Activated B cell treated with CpG ODN at 0.5 μM for 24 hours (primary cell): Measurements from ENCODE around the gene SH3RF1. TPM values are rescaled to one million over a fixed set of nuclear protein-coding genes. Genes with fewer than 3 reads are reported as not detected.

Source experiments
- ATAC-seq: fragments of 200-7000 bp; cut with Tn5 transposase; one replicate; pipeline ENCODE4 v1.10.0; 2021; ENCODE audit warnings: low read depth, mild to moderate bottlenecking, moderate library complexity
- CTCF ChIA-PET: fragments of 350-600 bp; sonication (Branson Sonifier 250); formaldehyde crosslinking; loops from one replicate; lab custom pipeline; 2021; ENCODE audit warnings: antibody characterized with exemption; lab: Charles Lee
- POLR2A ChIA-PET: fragments of 350-600 bp; sonication (Branson Sonifier 250); formaldehyde crosslinking; loops from one replicate; lab custom pipeline; 2021; ENCODE audit warnings: antibody characterized with exemption; lab: Charles Lee
- DNase-seq: peaks from one replicate; pipeline ENCODE4 v3.0.0; 2022
- H3K27ac Mint-ChIP-seq: one replicate; pipeline ENCODE4 v1.8.0; 2020; ENCODE audit warnings: mixed read lengths
- H3K27me3 Mint-ChIP-seq: one replicate; pipeline ENCODE4 v1.8.0; 2021; ENCODE audit warnings: mixed read lengths
- H3K36me3 Mint-ChIP-seq: one replicate; pipeline ENCODE4 v1.8.0; 2021; ENCODE audit warnings: low read depth, mixed read lengths
- H3K4me1 Mint-ChIP-seq: one replicate; pipeline ENCODE4 v1.8.0; 2021; ENCODE audit warnings: mixed read lengths
- H3K4me3 Mint-ChIP-seq: one replicate; pipeline ENCODE4 v1.8.0; 2020; ENCODE audit warnings: mild to moderate bottlenecking, mixed read lengths
- H3K9me3 Mint-ChIP-seq: one replicate; pipeline ENCODE4 v1.8.0; 2020; ENCODE audit warnings: mixed read lengths
- CTCF ChIP-seq: fragments of 200-600 bp; IDR thresholded peaks from one replicate; pipeline ENCODE4 v1.8.0; 2022; ENCODE audit warnings: antibody characterized with exemption, mild to moderate bottlenecking
- intact Hi-C: fragments of 100-400 bp; cut with micrococcal nuclease; formaldehyde crosslinking; loops from one replicate; pipeline ENCODE4 v1.15.1; 2024
- total RNA-seq: library from RNA; stranded (reverse); gene quantifications from 2 replicates; pipeline ENCODE4 v1.2.3, GENCODE V29; 2022

The SH3RF1 gene
- total RNA-seq, 1 donor from 2014 or later: 7.1 TPM

- no peaks in the 10 kb centered on the region for H3K9me3 Mint-ChIP-seq
- H3K4me1 Mint-ChIP-seq: no peaks in the 10 kb centered on the region
- ChIA-PET POLR2A (no interaction called here), CTCF (interaction anchor here (0.6 kb wide), 1 partner anchor 98 kb away, joined by 3 read pairs; no protein-coding TSS in a partner anchor)
- intact Hi-C loops: no loop called here
- ATAC-seq (no peak), DNase-seq (no peak)
- peaks cover 23% of the 10 kb centered on the region for H3K36me3 Mint-ChIP-seq
- no peak overlapping the region for H3K4me3 Mint-ChIP-seq
- no peaks in the 10 kb centered on the region for H3K27me3 Mint-ChIP-seq
- H3K27ac Mint-ChIP-seq: no peak overlapping the region
- no peak for TF ChIP-seq CTCF
These were observed 141.9 kb downstream of the SH3RF1 start for GRCh38 chr4:169128902-169129301.

GRCh38 chr4:169127314-169127713, 143.4 kb downstream of the SH3RF1 start:
- ChIA-PET POLR2A (no interaction called here), CTCF (no interaction called here)
- intact Hi-C loops: no loop called here
- DNase-seq (no peak), ATAC-seq (no peak)
- Mint-ChIP-seq H3K36me3 (peaks cover 20% of the 10 kb centered on the region), H3K4me3 (no peak overlapping the region), H3K27ac (no peak overlapping the region), H3K27me3 (no peaks in the 10 kb centered on the region), H3K4me1 (no peaks in the 10 kb centered on the region), H3K9me3 (no peaks in the 10 kb centered on the region)
- no peak for TF ChIP-seq CTCF

- H3K36me3 Mint-ChIP-seq: peaks cover 18% of the 10 kb centered on the region
- intact Hi-C loops: no loop called here
- TF ChIP-seq CTCF: no peak
- CTCF ChIA-PET: no interaction called here
- no peak overlapping the region for H3K27ac Mint-ChIP-seq
- ATAC-seq (no peak), DNase-seq (no peak)
- H3K27me3 Mint-ChIP-seq: no peaks in the 10 kb centered on the region
- no peaks in the 10 kb centered on the region for H3K4me1 Mint-ChIP-seq
- no peak overlapping the region for H3K4me3 Mint-ChIP-seq
- POLR2A ChIA-PET: no interaction called here
- H3K9me3 Mint-ChIP-seq: no peaks in the 10 kb centered on the region
These were observed 146.1 kb downstream of the SH3RF1 start for GRCh38 chr4:169124661-169125060.

GRCh38 chr4:169122422-169122821, 148.3 kb downstream of the SH3RF1 start:
- no peak overlapping the region for H3K27ac Mint-ChIP-seq
- TF ChIP-seq CTCF: no peak
- ATAC-seq (no peak), DNase-seq (no peak)
- ChIA-PET CTCF (no interaction called here), POLR2A (no interaction called here)
- H3K4me1 Mint-ChIP-seq: no peaks in the 10 kb centered on the region
- H3K4me3 Mint-ChIP-seq: no peak overlapping the region
- intact Hi-C loops: no loop called here
- H3K27me3 Mint-ChIP-seq: no peaks in the 10 kb centered on the region
- H3K9me3 Mint-ChIP-seq: no peaks in the 10 kb centered on the region
- H3K36me3 Mint-ChIP-seq: peaks cover 14% of the 10 kb centered on the region

- H3K27me3 Mint-ChIP-seq: no peaks in the 10 kb centered on the region
- H3K27ac Mint-ChIP-seq: no peak overlapping the region
- no peaks in the 10 kb centered on the region for H3K4me1 Mint-ChIP-seq
- intact Hi-C loops: no loop called here
- H3K9me3 Mint-ChIP-seq: no peaks in the 10 kb centered on the region
- no peak for TF ChIP-seq CTCF
- no peak overlapping the region for H3K4me3 Mint-ChIP-seq
- CTCF ChIA-PET: no interaction called here
- H3K36me3 Mint-ChIP-seq: peaks cover 16% of the 10 kb centered on the region
- DNase-seq (no peak), ATAC-seq (no peak)
- POLR2A ChIA-PET: no interaction called here
These were observed 148.8 kb downstream of the SH3RF1 start for GRCh38 chr4:169121861-169122382.
